Naive thymus-derived CD8-positive, alpha-beta T cell (primary cell): ENCODE data around the gene GGA1. TPM values are rescaled to one million over a fixed set of nuclear protein-coding genes. Genes with fewer than 3 reads are reported as not detected.

Source experiments
- ATAC-seq, 2 donors: fragments of 150-1000 bp; cut with Tn5 transposase in 1 of 2; sonication (Bioruptor Pico), chemical (Tn5 transposase) in 1 of 2; 1 replicate in 1 of 2; 2 replicates in 1 of 2; pipeline ENCODE4 v1.10.0; 2021; ENCODE audit warnings: mild to moderate bottlenecking in 2 of 2, moderate library complexity in 2 of 2
- POLR2A ChIA-PET: fragments of 350-600 bp; sonication (Branson Sonifier 250); formaldehyde crosslinking; loops from one replicate; lab custom pipeline; 2021; ENCODE audit warnings: antibody characterized with exemption; lab: Charles Lee
- DNase-seq, 10 donors: peaks; one replicate each; pipeline versions ENCODE4 v3.0.0 to v3.0.0-alpha.2; 2020 to 2022
- H3K27ac Mint-ChIP-seq, 10 donors: one replicate each; pipeline ENCODE4 v1.8.0; 2020 to 2022; ENCODE audit warnings: mild to moderate bottlenecking in 10 of 10, mixed read lengths in 10 of 10, moderate library complexity in 4 of 10, inconsistent platforms in 1 of 10
- H3K27me3 Mint-ChIP-seq, 5 donors: one replicate each; pipeline ENCODE4 v1.8.0; 2021 to 2022; ENCODE audit warnings: mixed read lengths in 5 of 5
- H3K36me3 Mint-ChIP-seq, 3 donors: one replicate each; pipeline ENCODE4 v1.8.0; 2020 to 2022; ENCODE audit warnings: mixed read lengths in 3 of 3, mild to moderate bottlenecking in 2 of 3, inconsistent platforms in 1 of 3
- H3K4me1 Mint-ChIP-seq, 4 donors: one replicate each; pipeline ENCODE4 v1.8.0; 2021 to 2022; ENCODE audit warnings: mixed read lengths in 4 of 4
- H3K4me3 Mint-ChIP-seq, 10 donors: one replicate each; pipeline ENCODE4 v1.8.0; 2020 to 2022; ENCODE audit warnings: mild to moderate bottlenecking in 10 of 10, mixed read lengths in 10 of 10, moderate library complexity in 6 of 10, inconsistent platforms in 1 of 10
- H3K9me3 Mint-ChIP-seq, 9 donors: one replicate each; pipeline ENCODE4 v1.8.0; 2020 to 2022; ENCODE audit warnings: mixed read lengths in 9 of 9, mild to moderate bottlenecking in 3 of 9, inconsistent platforms in 1 of 9, moderate library complexity in 1 of 9
- polyA plus RNA-seq, 3 donors: library from polyadenylated mRNA; unstranded; fragments of 300-500 nt; fragmentation: Illumina TruSeq; gene quantifications; one replicate each; pipeline ENCODE4 v1.2.3, GENCODE V29; 2021
- total RNA-seq, 8 experiments: library from RNA in 2 of 8; stranded (reverse) in 2 of 8; gene quantifications; one replicate each; pipeline ENCODE4 v1.2.3 and lab custom pipeline; 2021 to 2026

GGA1 gene
- total and polyA plus RNA-seq, 5 experiments from 2014 or later, result 20.3 to 110 (median 24.5) TPM

DNA sequence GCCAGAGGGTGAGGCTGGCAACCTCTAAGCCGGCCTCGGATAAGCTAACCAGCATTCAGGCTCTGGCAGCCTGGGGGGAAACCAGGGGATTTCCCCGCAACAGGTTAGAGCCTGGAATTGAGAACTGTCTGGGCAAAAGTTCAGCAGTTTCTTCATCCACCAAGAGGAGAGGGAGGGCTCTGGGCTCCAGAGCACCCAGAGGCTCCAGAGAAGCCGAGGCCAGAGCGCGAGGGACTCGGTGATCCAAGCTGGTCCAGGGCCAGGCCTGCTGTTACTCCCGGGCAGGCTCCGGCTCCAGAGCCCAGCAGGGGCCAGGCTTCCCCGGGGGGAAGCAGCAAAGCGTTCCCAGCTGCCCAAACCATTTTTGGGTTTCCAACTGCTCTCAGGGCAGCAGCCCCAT is 17.5 kb downstream of the GGA1 start:
- H3K4me1 Mint-ChIP-seq, result peaks cover 27 to 67% (median 65%) of the 10 kb centered on the region in 4 donors
- H3K36me3 Mint-ChIP-seq, result peaks cover 0 to 7% (median 2%) of the 10 kb centered on the region in 3 donors
- POLR2A ChIA-PET, result interaction anchor here (0.8 to 64.1 kb wide), 6 partner anchors 8 to 275 kb away, joined by 3 to 2283 read pairs (median 4); partner anchors contain the start of genes GGA1, LGALS1, NOL12 and PDXP
- H3K27me3 Mint-ChIP-seq, result no peaks in the 10 kb centered on the region
- H3K9me3 Mint-ChIP-seq, result no peaks in the 10 kb centered on the region
- no peak for DNase-seq
- peak overlapping the region in 8 of 10 donors; percentile 20 to 87 (median 52) for H3K4me3 Mint-ChIP-seq
- ATAC-seq, result no peak
- peak overlapping the region; percentile 89 to 98 (median 94) for H3K27ac Mint-ChIP-seq

DNA sequence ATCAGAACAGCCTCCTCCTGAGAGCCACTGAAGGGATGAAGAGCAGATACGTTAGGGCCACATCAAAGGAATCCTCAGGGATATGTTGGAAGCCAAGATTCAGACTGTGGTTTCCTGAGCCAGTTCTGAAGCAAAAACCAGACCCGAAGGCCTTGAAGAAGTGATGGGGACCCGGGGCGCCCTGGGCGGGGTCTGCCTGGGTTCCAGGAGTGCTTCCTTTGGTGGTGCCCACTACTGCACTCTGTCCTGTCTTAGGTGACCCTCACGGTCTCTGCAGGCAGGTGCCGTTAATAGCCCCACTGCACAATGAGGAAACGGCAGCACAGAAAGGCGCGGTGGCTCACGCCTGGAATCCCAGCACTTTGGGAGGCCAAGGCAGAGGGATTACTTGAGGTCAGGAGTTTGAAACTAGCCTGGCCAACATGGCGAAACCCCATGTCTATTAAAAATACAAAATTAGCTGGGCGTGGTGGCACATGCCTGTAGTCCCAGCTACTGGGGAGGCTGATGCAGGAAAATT is 18.0 kb downstream of the GGA1 start:
- no peaks in the 10 kb centered on the region for H3K27me3 Mint-ChIP-seq
- H3K4me3 Mint-ChIP-seq, result peak overlapping the region; percentile 65 to 87 (median 75)
- DNase-seq (no peak), ATAC-seq (no peak)
- H3K27ac Mint-ChIP-seq, result peak overlapping the region; percentile 89 to 98 (median 94)
- H3K9me3 Mint-ChIP-seq, result no peaks in the 10 kb centered on the region
- peaks cover 0 to 4% (median 2%) of the 10 kb centered on the region in 3 donors for H3K36me3 Mint-ChIP-seq
- POLR2A ChIA-PET, result interaction anchor here (0.8 to 64.1 kb wide), 6 partner anchors 8 to 275 kb away, joined by 3 to 2283 read pairs (median 6); partner anchors contain the start of genes GGA1, LGALS1, NOL12 and PDXP
- peaks cover 27 to 71% (median 70%) of the 10 kb centered on the region in 4 donors for H3K4me1 Mint-ChIP-seq

DNA sequence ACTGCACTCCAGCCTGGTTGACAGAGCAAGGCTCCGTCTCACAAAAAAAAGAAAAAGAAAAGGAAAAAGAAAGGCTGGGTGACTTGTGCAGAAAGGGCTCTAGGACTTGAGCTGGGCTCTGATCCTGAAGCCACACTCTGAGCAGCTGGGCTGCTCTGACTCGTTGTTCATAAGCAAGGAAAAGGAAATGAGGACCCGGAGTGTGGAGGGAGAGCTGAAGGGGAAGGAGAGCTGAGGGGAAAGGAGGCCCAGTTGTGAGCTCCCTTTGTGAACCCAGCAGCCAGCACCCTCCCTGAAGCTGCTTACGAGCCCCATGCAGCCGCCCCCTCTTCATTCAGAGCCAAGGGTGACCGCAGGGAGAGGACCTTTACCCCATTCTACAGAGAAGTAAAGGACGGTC is 18.5 kb downstream of the GGA1 start:
- Mint-ChIP-seq H3K36me3 (peaks cover 0 to 2% (median 2%) of the 10 kb centered on the region in 3 donors), H3K4me3 (peak overlapping the region; percentile 65 to 87 (median 75)), H3K27ac (peak overlapping the region; percentile 89 to 98 (median 94)), H3K4me1 (peaks cover 31 to 76% (median 75%) of the 10 kb centered on the region in 4 donors), H3K9me3 (no peaks in the 10 kb centered on the region), H3K27me3 (no peaks in the 10 kb centered on the region)
- peak; percentile 31 to 40 for ATAC-seq
- no peak for DNase-seq
- POLR2A ChIA-PET, result interaction anchor here (1.0 to 64.1 kb wide), 4 partner anchors 20 to 217 kb away, joined by 4 to 2283 read pairs (median 45); partner anchors contain the start of genes ANKRD54, GGA1, LGALS1 and NOL12

DNA sequence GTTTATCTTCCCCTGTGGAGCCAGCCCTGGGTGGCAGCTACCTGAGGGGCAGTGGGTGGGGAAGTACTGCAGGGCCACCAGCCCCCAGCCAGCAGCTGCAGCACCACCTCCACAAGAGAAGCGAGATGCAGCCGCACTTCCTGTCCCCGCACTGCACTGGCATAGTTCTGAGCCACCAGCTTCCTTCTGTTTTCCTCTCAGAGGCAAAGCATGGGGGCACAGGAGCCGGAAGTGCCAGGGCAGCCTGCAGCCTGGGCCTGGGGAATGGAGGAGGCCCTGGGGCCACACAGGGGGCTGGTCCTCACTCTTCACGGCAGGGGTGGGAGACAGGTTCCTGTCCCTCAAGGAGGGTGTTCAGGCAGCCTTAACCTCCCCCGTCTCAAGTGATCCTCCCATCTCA is 18.9 kb downstream of the GGA1 start:
- Mint-ChIP-seq H3K27me3 (no peaks in the 10 kb centered on the region), H3K9me3 (no peaks in the 10 kb centered on the region), H3K27ac (peak overlapping the region; percentile 89 to 98 (median 94)), H3K4me3 (peak overlapping the region; percentile 65 to 87 (median 75)), H3K4me1 (peaks cover 31 to 80% (median 78%) of the 10 kb centered on the region in 4 donors), H3K36me3 (peaks cover 0 to 2% (median 2%) of the 10 kb centered on the region in 3 donors)
- POLR2A ChIA-PET, result interaction anchor here (0.6 to 64.1 kb wide), 6 partner anchors 15 to 216 kb away, joined by 4 to 2283 read pairs (median 6); partner anchors contain the start of genes ANKRD54, GGA1, LGALS1 and NOL12
- peak; percentile 45 to 78 (median 66) for DNase-seq
- ATAC-seq, result peak; percentile 82 to 83

DNA sequence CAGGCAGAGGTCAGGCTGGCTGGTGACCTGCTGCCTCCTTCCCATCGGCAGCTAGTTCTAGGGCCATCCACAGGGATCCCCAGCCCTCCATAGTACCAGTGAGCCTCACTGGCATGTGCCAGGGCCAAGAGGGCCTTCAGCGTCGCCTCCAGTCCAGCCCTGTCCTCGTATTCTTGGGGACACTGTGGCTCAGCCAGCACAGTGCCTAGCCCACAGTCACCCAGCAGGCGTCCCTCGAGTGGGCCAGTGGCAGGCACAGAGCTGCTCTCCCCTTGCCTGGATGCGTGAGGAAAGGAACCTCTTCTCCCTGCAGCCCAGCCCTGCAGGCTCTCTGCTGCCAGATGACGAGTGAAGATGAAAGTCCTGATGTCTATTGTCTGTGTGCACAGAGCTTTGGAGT is 20.2 kb downstream of the GGA1 start:
- peak overlapping the region in 6 of 10 donors; percentile 18 to 72 (median 42) for H3K4me3 Mint-ChIP-seq
- no peaks in the 10 kb centered on the region for H3K27me3 Mint-ChIP-seq
- H3K9me3 Mint-ChIP-seq, result no peaks in the 10 kb centered on the region
- peaks cover 34 to 88% (median 83%) of the 10 kb centered on the region in 4 donors for H3K4me1 Mint-ChIP-seq
- no peak for DNase-seq
- H3K27ac Mint-ChIP-seq, result peak overlapping the region; percentile 89 to 98 (median 94)
- POLR2A ChIA-PET, result interaction anchor here (0.6 to 64.1 kb wide), 6 partner anchors 9 to 144 kb away, joined by 4 to 2283 read pairs (median 6); partner anchors contain the start of genes GGA1, LGALS1, NOL12 and PDXP
- no peak for ATAC-seq
- H3K36me3 Mint-ChIP-seq, result no peaks in the 10 kb centered on the region

DNA sequence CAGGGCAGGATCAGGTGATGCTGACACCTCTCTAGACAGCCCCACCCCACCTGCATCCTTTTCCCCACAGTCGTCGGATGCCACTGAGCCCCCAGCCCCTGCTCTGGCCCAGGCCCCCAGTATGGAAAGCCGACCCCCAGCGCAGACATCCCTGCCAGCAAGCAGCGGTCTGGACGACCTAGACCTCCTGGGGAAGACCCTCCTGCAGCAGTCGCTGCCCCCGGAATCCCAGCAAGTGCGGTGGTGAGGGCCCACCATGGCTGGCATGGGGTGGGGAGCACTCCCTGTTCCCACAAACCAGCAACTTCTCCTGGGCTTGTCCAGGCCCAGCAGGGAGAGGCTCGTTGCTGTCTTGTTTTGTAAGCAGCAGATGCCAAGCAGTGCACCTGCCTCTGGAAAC is 21.3 kb downstream of the GGA1 start:
- Mint-ChIP-seq H3K4me3 (no peak overlapping the region), H3K27me3 (no peaks in the 10 kb centered on the region), H3K27ac (peak overlapping the region in 5 of 10 donors; percentile 40 to 97 (median 73))

DNA sequence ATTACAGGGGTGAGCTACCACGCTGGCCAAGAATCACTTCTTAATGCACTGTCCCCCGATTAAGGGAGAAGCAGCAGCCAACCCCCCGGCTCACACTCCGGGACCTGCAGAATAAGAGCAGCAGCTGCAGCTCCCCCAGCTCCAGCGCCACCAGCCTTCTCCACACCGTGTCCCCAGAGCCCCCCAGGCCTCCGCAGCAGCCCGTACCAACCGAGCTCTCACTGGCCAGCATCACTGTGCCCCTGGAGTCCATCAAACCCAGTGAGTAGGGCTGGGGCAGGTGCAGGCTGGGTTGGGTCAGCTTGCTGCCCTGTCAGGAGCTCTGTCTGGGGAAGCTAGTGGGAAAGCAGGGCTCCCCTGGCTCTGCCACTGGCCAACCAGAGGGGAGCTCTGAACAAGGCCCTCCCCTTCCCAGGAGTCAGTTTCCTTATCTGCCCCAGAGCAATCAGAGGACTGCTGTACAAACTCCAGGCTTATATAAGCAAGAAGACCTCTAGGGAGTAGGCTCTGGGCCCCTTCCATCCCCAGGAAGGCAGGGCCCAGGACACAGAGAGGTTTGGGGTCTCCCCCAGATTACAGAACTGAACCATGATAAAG is 22.3 kb downstream of the GGA1 start:
- ATAC-seq, result no peak
- Mint-ChIP-seq H3K27ac (peak overlapping the region; percentile 86 to 97 (median 94)), H3K4me3 (peak overlapping the region in 5 of 10 donors; percentile 30 to 81 (median 76)), H3K9me3 (no peaks in the 10 kb centered on the region), H3K4me1 (peaks cover 34 to 85% (median 81%) of the 10 kb centered on the region in 4 donors), H3K27me3 (no peaks in the 10 kb centered on the region), H3K36me3 (no peaks in the 10 kb centered on the region)
- POLR2A ChIA-PET, result interaction anchor here (64.1 to 66.7 kb wide), 2 partner anchors 3 to 32 kb away, joined by 2283 read pairs; partner anchors contain the start of genes GGA1, LGALS1, NOL12 and PDXP
- no peak for DNase-seq

More for the DNA sequence above, 21.3 kb downstream of the GGA1 start:
- ATAC-seq (no peak), DNase-seq (no peak)
- POLR2A ChIA-PET, result interaction anchor here (64.1 to 66.7 kb wide), 2 partner anchors 4 to 33 kb away, joined by 2283 read pairs; partner anchors contain the start of genes GGA1, LGALS1, NOL12 and PDXP
- Mint-ChIP-seq H3K36me3 (no peaks in the 10 kb centered on the region), H3K9me3 (no peaks in the 10 kb centered on the region), H3K4me1 (peaks cover 39 to 88% (median 85%) of the 10 kb centered on the region in 4 donors)

DNA sequence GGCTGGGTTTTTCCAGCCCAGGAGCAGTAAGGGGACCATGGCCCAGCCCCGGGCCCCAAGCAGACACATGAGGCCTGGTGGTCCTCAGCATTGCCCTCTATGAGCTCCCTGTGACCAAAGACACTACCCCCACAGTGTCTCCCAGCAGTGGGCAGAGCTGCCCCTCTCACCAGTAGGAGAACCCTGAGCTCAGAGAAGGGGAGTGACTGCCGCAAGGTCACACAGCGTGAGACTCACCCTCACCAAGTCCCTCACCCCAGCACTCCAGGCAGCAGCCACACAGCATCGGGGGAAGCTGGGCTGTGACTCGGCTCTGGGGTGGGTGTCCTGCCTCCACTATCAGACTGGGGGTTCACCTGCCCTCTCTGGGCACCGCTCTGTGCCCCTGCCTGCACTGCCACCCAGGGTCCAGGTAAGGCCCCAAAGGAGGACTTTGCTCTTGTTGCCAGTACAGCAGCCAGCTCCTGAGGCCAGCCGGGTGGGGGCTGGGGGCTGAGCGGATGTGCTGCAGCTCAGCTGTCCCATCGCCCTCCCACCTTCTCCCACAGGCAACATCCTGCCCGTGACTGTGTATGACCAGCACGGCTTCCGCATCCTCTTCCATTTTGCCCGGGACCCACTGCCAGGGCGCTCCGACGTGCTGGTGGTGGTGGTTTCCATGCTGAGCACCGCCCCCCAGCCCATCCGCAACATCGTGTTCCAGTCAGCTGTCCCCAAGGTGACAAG is 23.0 kb downstream of the GGA1 start:
- H3K36me3 Mint-ChIP-seq, result no peaks in the 10 kb centered on the region
- peak overlapping the region in 9 of 10 donors; percentile 48 to 89 (median 76) for H3K4me3 Mint-ChIP-seq
- no peaks in the 10 kb centered on the region for H3K27me3 Mint-ChIP-seq
- DNase-seq (peak in 3 of 10 donors; percentile 17 to 29 (median 28)), ATAC-seq (peak in 1 of 2 donors; percentile 21)
- peak overlapping the region; percentile 86 to 97 (median 94) for H3K27ac Mint-ChIP-seq
- H3K9me3 Mint-ChIP-seq, result no peaks in the 10 kb centered on the region
- peaks cover 40 to 85% (median 80%) of the 10 kb centered on the region in 4 donors for H3K4me1 Mint-ChIP-seq
- POLR2A ChIA-PET, result interaction anchor here (0.9 to 66.7 kb wide), 4 partner anchors 2 to 213 kb away, joined by 3 to 2283 read pairs (median 1146); partner anchors contain the start of genes ANKRD54, GGA1, LGALS1 and LGALS2

DNA sequence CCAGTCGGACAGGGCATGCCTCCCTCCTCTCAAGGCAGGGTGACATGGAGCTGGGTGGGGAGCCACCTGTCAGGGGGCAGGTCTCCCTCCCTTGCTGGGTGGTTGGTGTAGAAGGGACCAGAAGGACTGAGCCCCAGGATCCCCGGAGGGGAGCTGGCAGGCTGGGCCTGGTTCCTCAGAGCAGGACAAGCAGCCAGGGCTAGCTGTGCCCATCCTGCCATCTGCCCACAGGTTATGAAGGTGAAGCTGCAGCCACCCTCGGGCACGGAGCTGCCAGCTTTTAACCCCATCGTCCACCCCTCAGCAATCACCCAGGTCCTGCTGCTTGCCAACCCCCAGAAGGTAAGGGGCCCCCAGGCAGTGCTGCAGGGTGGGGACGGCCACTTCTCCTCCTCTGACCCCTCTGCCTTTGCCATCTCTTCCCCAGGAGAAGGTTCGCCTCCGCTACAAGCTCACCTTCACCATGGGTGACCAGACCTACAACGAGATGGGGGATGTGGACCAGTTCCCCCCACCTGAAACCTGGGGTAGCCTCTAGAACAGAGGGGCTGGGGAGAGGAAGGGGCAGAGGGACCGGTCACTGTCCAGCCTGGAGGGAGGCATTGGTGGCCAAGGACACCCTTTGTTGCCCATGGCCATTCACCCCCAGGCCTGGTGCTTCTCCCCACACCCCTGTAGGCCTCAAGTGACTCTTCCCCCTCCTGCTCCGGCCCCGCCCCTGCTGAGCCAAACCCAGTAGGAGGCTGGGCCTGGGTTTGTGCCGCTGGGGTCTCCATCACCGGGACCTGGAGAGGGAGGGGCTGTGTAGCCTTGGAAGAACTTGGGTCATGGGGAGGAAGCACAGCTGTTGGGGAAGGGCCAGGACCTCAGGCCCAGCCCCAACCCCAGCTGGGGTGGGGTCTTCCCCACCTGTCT is 23.8 kb downstream of the GGA1 start:
- no peaks in the 10 kb centered on the region for H3K27me3 Mint-ChIP-seq
- H3K4me3 Mint-ChIP-seq, result peak overlapping the region in 9 of 10 donors; percentile 52 to 89 (median 79)
- H3K36me3 Mint-ChIP-seq, result no peaks in the 10 kb centered on the region
- POLR2A ChIA-PET, result interaction anchor here (0.7 to 66.7 kb wide), 6 partner anchors 1 to 569 kb away, joined by 3 to 2283 read pairs (median 6); partner anchors contain the start of genes ANKRD54, GGA1, LGALS1 and LGALS2
- H3K4me1 Mint-ChIP-seq, result peaks cover 35 to 85% (median 80%) of the 10 kb centered on the region in 4 donors
- no peaks in the 10 kb centered on the region for H3K9me3 Mint-ChIP-seq
- ATAC-seq (no peak), DNase-seq (no peak)
- peak overlapping the region; percentile 91 to 97 (median 96) for H3K27ac Mint-ChIP-seq

DNA sequence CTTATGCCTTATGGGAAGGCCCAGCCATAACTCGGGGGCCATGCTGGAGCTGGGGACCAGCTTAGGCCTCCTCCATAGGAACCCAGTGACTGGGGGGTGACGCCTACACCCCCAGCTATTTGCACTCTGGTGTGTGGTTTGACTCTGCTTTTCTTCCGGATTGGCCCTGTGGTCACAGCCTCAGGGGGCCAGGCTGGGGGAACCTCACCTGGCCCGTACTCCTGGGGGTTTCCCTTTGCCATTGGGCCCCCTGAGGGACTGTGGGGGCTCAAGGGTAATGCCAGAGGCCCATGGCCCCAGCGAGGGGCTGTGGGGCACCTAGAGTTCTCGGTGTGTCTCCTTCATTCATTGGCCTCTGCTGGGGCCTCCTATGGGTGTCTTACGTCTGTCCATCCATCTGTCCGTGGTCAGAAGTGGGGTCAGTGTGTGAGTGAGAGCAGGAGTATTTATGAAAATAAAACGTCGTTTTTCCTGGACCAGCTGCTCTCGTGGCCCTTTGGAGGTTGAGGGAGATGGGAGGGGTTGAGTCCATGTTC is 24.5 kb downstream of the GGA1 start:
- POLR2A ChIA-PET, result interaction anchor here (0.7 to 66.7 kb wide), 5 partner anchors 0 to 568 kb away, joined by 3 to 2283 read pairs (median 8); partner anchors contain the start of genes ANKRD54, GGA1, LGALS1 and MICALL1

More for the DNA sequence above, 24.5 kb downstream of the GGA1 start:
- Mint-ChIP-seq H3K27ac (peak overlapping the region; percentile 91 to 97 (median 96)), H3K36me3 (no peaks in the 10 kb centered on the region), H3K4me1 (peaks cover 36 to 86% (median 80%) of the 10 kb centered on the region in 4 donors), H3K27me3 (no peaks in the 10 kb centered on the region), H3K4me3 (peak overlapping the region; percentile 52 to 89 (median 77)), H3K9me3 (no peaks in the 10 kb centered on the region)
- ATAC-seq (peak; percentile 60 to 70), DNase-seq (peak in 8 of 10 donors; percentile 47 to 76 (median 54))
